NCI-H1694 treated with DMSO at 0.1 percent for 48 hours (cell line): ENCODE measurements around the gene INVS.
"Not testable (repeated sequence)": the region's sequence is repeated elsewhere in the genome, so short reads cannot be mapped to it uniquely, and the experiment has no call there.

Source experiments
- DNase-seq: peaks from one replicate; lab custom pipeline; 2025; lab: John Stamatoyannopoulos, UW

Gene INVS

GRCh38 chr9:100098887-100099721, at the start of gene INVS, which contains the start of gene ERP44:
Gene INVS (plus strand): TSS chr9:100099243. CDS start chr9:100104522, 5,279 bp downstream.
Gene ERP44 (minus strand): TSS chr9:100099000. CDS start chr9:100098840, 160 bp downstream.
- DNase-seq = peak; percentile 96

- no peak for DNase-seq
Observed at GRCh38 chr9:100049551-100049950, 49.5 kb upstream of the INVS start.

- no peak for DNase-seq
Observed at GRCh38 chr9:100052375-100052774, 46.7 kb upstream of the INVS start.

DNA sequence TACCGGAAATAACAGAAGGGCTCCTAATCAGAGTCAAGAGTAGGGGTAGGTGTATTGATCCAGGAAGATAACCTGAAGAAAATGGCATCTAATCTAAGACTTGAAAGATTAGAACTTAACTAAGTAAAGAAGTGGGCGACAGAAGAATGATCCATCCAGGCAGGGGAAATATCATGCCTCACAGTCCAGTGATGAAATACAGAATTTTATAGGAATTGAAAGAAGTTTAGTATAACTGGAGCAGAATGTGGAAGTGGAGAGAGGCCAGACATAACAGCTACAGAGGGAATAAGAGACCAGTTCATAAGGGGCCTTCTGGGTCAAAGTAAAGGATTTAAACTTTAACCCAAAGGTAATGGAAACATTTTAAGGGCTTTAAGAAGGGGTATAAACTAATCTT, 42.5 kb upstream of the INVS start:
- DNase-seq = no peak

- no peak for DNase-seq
Observed at GRCh38 chr9:100057624-100058023, 41.4 kb upstream of the INVS start.

GRCh38 chr9:100058699-100059579, 40.1 kb upstream of the INVS start:
- no peak for DNase-seq

GRCh38 chr9:100062683-100063082, 36.4 kb upstream of the INVS start:
- DNase-seq = not testable (repeated sequence)

- no peak for DNase-seq
Observed at GRCh38 chr9:100063185-100063584, 35.9 kb upstream of the INVS start.

DNA sequence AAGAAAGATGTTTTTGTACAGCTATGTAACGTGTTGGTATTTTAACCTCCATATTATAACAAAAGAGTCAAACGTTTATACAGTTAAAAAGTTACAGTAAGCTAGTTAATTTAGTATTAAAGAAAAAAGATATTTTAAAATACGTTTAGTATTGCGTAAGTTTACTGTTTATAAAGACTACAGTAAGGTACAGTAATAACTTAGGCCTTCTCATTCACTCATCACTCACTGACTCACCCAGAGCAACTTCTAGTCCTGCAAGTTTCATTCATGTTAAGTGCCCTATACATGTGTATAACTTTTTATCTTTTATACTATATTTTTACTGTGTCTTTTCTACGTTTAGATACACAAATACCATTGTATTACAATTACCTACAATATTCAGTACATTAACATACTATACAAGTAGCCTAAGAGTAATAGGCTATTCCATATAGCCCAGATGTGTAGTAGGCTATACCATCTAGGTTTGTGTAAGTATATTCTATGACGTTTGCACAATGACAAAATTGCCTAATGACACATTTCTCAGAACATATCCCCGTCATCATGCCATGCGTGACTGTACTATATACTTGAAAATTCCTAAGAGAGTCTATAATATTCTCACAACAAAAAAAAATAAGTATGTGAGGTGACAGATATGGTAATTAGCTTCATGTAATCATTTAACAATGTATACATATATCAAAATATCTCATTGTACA, 34.0 kb upstream of the INVS start:
- no peak for DNase-seq

DNA sequence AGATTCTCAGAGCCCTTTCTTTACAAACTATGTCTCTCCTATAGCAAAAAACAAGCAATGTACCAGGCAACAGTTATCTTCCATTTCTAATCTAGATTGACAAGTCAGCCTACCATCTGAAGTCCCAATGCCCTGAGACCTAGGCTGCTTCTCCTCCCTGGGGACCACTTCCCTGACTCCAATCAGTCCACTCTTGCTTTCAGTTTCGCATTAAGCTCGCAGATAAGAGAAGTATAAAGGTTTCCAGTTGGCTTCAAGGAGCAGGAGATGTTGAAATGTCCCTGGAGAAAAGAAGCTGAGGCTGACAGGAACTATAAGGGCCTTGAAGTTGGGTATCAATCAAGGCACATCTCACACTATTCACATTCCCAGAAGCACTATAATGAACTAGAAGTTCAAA, 32.5 kb upstream of the INVS start:
- DNase-seq = no peak

GRCh38 chr9:100067990-100068389, 31.1 kb upstream of the INVS start:
- DNase-seq = not testable (repeated sequence)

DNA sequence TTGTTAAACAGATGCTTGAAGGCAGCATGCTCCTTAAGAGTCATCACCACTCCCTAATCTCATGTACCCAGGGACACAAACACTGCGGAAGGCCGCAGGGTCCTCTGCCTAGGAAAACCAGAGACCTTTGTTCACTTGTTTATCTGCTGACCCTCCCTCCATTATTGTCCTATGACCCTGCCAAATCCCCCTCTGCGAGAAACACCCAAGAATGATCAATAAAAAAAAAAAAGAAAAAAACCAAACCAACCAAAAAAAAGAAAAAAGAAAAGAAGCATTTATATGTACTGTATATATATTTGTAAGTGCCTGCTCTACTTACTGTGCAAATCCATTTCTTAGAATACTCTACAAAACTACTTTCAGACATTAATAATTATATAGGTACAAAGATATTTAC, 30.0 kb upstream of the INVS start:
- DNase-seq = not testable (repeated sequence)

GRCh38 chr9:100070104-100071041, 28.7 kb upstream of the INVS start:
- DNase-seq = no peak

DNA sequence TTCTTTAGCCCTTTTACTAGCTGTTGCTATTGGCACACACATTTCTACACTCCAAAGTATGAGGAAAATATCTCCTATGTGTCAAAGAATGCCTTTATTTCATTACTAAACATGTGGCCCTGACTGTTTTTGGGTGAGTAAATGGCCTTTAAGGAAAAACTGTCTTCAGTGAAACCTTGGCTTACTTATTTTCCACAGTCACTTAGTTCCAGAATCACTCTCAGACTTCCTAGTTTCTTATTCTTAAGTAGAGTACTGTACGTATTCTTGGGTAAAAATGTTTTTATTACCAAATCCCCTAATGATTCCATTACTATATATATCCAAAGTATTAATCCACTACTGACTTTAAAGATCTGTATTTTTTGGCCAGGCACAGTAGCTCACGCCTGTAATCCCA, 27.8 kb upstream of the INVS start:
- no peak for DNase-seq

DNA sequence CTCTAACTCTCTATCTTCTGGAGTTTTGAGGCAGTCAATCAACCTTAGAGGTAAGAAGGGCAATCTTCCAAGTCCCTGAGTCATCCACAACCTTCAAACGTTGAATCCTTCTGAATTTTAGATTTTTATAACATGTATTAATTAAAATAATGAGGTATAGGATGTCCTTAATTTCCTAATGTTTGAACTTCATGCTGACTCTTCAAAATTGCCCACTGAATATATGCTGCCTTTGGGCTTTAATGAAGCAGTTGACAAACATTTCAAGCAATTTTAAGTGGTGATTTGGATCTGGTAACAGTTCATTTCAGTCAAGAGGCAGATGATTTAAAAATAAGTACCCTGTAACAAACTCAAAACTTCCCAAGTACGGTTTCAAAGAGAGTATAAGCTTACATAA, 26.2 kb upstream of the INVS start:
- DNase-seq = no peak

- DNase-seq = no peak
Observed at GRCh38 chr9:100074093-100074492, 24.9 kb upstream of the INVS start.

DNA sequence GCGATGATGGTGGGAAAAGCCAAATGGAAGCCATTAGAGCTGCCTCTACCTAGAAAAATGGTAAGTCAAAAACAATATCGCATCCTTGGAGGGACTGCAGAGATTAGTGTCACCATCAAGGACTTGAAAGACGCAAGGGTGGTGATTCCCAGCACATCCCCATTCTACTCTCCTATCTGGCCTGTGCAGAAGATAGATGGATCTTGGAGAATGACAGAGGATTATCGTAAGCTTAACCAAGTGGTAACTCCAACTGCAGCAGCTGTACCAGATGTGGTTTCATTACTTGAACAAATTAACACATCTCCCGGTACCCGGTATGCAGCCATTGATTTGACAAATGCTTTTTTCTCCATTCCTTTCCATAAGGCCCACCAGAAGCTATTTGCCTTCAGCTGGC, 24.1 kb upstream of the INVS start:
- DNase-seq = no peak

DNA sequence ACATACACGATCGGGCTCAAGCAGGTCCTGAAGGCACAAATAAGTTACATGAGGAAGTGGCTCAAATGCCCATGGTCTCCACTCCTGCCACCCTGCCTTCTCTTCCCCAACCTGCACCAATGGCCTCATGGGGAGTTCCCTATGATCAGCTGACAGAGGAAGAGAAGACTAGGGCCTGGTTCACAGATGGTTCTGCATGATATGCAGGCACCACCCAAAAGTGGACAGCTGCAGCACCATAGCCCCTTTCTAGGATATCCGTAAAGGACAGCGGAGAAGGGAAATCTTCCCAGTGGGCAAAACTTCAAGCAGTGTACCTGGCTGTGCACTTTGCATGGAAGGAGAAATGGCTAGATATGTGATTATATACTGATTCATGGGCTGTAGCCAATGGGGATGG, 22.8 kb upstream of the INVS start:
- not testable (repeated sequence) for DNase-seq

DNA sequence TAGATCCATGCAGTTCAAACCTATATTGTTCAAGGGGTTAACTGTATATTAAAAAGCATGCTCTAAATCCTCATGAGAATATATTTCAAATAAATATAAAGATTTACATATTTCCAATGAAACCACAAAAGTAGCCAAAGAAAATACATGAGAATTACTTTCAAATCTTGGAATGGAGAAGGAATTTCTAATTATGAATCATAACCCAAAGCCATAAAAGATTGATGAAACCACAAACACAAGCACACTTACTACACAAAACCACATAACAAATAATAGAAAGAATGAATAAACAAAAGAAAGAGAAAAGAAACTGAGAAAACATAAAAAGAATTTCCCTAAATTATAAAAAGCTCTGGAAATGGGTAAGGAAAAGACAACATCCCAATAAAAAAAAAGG, 16.3 kb upstream of the INVS start:
- DNase-seq = no peak

DNA sequence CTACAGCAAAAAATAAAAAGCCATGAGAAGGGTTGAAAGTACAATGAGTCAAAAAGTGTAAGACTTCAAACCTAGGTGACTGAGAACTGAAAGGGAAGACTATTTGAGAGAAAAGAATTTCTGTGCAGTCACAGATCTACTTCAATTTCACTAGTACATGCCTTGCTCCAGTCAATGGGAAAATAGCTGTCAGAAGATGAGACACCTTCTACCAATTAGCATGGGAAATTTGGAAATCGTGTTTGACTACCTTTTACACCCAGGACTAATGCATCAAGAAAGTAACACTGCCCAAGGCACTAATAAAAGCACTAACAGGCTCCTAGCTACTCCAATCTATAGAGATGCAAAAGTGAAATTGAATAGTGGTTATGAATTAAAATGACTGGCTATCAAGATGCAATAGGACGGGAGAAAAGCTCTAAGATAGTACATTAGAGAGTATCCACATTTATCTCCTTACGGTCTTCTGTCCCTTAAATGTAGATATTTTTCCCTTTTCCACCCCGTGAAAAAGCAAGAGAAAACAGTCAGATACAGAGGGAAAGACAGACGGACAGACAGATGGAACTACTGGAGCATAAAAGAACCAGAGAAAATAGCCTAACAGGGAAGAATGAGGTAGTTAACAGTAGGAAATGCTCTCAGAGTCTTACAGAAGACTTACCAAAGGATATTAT, 15.5 kb upstream of the INVS start:
- DNase-seq = peak; percentile 27

GRCh38 chr9:100084128-100084453, 15.0 kb upstream of the INVS start:
- no peak for DNase-seq
